Stimulated activated CD4-positive, alpha-beta T cell treated with anti-CD3 and anti-CD28 coated beads, Interleukin-2, amount 100 ng/mL, for 4 hours (primary cell): ENCODE data around the gene CARD9.

ENCODE experiments used
- DNase-seq: peaks from one replicate; pipeline ENCODE4 v3.0.0-alpha.2; 2020; ENCODE audit warnings: low read depth

CARD9 gene

DNA sequence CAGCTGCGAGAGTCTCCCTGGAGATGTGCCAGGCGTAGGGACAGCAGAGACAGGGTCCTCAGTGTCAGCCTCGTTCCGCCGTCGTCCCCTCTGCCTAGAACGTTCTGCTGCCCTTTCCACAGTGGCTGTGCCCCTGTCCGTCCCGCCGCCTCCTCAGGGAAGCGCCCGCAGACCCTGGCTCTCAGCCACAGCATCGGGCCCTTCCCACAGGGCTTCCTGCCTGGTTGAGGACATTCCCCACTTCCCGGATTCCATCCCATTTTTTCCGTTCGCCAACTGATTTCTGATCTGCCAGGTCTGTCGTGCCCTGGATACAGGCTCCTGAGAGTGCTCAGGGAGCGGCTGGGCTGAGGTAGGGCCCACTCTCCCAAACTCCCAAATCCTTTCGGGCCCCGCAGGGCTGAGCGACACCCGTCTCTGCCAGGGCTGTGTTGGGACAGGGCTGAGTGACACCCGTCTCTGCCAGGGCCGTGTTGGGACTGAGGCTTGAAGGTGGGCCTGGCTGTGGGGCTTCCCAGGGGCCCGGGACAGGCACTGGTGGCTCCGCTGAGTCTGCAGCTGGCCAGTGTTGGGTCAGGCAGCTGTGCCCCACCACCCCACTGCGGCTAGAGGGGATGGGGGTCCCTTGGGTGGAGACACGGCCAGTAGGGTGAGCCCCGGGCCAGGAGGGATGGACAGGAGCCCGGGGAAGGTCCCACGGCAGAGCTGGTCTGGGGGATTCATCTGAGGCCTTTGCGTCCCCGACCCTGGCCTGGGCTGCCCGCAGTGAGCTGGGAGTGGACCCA, 25.8 kb downstream of the CARD9 start:
- no peak for DNase-seq

DNA sequence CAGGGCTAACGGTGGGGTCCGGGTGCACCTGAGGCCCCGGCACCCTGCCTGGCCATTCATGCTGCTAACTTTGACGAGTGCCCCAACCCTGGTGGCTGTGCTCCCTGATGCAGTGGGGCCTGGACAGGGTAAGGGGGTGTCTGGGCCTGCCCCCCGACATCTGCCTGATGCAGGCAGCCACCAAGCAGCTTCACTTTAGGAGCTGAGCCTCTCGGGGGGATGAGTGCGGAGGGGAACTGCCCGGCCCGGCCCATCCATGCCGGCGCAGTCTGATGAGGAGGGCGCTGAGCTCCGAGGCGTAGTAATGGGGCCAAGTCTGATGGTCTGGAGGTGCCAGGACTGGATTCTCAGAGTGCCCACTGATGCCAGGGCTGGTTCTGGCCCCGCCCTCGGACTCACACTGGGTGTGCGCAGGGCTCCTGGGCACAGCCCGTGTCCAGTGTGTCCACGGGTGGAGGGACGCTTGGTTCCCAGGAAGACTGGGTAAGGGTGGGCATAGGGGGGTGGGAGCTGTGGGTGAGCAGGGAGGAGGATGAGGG, 26.5 kb downstream of the CARD9 start:
- no peak for DNase-seq

DNA sequence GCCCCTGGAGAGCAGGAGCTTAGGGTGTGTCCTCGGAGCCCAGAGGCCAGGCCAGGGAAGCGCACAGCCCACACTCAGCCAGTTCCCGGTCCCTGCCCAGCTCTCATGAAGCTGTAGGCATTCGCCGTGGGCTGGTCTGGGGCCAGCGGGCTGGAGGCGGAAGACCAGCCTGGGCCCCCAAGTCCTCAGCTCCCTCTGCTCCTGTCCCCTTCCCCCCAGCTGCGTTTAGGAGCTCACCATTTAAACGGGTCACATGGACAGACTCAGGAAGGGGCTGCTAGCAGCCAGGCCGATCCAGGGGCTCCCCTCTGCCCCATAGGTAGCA, 27.4 kb downstream of the CARD9 start:
- no peak for DNase-seq

DNA sequence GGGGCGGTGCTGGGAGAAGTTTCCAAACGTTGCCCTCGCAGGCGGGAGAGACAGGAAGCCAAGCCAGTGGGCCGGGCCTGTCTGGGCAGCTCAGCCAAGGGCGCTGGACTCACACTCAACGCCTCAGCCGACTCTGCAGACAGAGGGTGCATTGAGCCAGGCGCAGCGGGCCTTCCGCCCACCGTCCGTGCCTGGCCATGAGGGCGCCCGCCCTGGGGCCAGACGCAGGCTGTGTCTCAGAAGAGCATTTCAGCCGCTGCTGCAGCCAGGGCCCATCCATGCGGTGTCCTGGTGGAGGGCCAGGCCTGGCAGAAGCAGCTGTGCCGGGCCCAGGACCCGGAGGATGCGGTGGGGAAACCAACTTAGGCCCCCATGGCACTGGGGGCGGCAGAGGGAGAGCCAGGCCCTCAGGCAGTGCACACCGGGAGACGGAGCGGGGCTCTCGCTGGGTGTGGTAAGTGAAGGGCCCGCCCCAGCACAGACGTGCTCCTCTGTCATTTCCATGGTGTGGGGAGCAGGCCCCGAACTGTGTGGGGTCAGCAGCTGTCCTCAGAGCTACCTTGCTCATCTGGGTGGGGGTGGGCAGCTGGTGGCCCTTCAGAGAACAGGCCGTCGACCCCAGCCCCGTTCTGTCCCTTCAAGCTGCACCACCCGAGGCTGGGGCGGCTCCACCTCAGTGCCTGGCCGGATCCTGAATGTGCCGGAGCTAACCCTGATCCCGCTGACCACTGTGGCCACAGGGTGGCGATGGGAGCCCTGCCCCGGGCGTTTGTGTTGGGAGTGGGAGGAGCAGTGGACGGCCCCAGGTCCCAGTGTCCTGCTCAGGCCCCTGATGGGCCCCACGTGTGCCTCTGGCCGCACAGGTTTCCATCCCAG, 27.9 kb downstream of the CARD9 start:
- no peak for DNase-seq

DNA sequence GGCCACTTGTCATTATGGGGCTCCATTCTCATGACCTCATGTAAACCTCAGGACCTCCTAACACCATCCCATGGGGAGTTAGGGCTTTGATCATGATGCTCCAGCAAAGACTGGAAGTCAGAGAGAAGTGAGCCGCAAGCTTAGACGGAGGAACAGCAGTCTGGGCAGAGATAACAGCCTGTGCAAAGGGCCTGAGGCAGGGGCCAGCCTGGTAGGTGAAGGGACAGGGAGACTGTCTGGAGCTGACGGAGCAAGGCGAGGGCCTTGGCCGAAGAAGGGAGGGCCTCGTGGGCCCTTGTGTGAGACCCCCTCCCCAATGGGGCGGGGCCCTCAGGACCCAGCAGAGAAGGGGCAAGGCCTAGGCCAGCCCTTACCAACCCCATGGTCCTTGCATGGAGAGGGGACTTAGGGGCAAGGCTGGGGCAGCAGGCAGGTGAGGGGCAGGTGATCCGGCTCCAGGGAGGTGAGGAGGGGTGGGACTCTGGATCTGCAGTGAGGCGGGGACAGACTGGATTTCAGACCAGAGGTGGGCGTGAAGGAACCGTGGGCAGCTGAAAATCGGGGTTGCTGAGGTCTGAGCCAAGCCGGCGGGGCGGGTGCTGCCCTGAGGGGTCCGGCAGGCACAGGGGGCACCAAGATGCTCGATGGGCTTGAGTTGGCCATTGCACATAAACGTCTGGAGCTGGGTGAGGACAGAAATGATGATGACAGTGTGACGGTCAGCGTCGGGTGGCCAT, 28.8 kb downstream of the CARD9 start:
- DNase-seq = no peak

DNA sequence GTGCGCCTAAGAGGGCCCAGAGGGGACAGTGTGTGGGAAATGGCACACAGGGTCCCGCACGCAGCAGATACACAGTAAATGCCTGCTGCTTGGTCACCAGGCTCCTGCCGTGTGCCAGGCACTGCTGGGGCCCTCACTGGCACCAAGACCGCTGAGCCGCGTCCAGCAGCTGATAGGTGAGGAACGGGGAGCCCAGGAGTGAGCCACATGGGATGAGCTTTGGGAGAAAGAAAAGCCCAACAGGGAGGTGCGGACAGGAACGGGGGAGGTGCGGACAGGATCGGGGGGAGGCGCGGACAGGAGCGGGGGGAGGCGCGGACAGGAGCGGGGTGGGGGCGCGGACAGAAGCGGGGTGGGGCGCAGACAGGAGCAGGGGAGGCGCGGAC, 29.6 kb downstream of the CARD9 start:
- DNase-seq = no peak

DNA sequence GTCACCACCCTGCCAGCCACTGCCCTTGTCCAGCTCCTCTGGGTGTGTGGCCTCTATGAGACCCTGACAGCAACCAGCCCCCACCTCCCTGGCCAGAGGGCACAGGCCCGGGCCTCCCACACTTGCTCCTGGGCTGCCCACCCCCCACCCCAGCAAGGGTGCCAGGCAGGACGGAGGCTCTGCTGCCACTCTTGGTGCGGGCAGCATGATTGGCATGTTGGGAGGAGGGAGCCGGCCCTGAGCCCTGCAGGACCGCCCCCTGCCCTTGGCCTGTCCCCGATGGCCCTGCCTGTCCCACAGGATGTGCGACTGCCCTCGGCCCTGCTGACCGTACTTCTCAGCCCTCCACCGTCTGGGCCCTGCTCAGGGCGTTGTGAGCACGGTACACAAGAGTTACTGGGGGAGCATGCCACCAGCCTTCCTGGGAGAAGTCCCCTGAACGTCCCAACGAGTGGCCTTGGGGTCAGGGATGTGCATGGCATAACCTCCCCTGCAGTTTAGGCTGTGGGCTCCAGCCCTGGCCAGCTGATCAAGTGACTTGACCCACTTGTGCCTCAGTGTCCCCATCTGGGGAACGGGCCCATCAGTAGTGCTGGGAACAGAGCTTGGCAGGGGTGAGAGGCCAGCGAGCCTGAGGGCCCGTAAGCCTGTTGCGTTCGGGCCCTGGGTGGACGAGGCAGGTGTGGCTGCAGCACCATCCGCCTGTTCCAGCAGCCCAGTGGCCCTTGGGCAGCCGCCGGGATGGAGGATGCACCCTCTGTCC, 30.2 kb downstream of the CARD9 start:
- DNase-seq = no peak

DNA sequence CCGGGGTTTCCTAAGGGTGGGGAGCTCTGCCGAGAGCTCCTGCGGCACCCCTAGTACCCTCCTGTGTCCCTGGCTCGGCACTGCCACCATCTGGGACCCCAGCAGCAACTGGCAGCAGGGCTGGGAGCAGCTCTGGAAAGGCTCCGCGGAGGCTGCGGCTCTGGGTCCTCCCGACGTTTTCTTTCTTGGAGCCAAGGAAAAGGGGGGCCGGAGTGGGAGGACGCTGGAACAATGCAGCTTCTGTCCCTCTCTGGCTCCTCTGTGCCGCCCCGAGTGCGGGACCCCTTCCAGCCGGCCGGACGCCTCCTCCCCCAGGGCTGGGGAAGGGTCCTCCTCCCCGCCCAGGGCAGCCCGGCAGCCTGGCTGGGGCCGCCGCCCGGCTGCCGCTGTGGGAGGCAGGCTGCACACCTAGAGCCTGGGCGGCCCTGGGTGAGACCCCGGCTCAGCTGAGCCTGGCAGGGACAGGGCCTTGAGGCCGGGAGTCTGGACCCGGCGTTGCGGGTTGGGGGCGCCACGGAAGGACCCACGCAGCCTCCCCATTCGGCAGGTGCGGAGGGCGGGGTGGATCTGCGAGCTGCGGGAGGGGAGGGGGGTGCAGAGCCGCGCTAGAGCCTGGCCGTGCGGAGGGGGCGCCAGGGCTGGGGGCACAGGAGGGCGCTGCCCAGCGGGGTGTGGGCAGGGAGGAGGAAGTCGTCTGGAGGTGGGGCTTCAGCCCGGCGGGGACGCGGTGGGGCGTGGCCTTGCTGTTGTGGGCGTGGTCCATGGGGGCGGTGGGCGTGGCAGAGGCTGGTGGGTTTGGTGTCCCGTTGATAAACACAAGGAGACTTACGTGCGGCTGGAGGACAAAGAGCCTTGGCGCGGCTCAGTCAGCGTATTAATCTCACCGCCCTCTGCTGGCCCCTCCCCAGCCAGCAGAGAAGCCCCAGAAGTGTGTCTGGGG, 31.0 kb downstream of the CARD9 start:
- DNase-seq = peak; percentile 18

DNA sequence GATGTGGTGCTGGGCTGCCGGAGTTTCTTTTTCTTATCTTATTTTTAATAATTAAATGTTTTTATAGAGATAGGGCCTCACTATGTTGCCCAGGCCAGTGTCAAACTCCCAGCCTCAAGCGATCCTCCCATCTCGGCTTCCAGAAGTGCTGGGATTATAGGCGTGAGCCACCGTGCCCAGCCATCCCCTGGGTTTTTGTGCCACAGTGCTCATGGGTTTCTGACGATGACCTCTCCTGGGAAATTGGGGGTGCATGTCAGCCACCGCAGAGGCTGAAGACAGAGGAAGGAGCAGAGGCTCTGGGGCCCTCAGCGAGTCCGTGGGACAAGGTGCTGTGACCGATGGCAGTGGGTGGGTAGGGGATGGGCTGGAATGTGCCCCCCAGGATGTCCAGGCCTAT, 31.7 kb downstream of the CARD9 start:
- DNase-seq = no peak

DNA sequence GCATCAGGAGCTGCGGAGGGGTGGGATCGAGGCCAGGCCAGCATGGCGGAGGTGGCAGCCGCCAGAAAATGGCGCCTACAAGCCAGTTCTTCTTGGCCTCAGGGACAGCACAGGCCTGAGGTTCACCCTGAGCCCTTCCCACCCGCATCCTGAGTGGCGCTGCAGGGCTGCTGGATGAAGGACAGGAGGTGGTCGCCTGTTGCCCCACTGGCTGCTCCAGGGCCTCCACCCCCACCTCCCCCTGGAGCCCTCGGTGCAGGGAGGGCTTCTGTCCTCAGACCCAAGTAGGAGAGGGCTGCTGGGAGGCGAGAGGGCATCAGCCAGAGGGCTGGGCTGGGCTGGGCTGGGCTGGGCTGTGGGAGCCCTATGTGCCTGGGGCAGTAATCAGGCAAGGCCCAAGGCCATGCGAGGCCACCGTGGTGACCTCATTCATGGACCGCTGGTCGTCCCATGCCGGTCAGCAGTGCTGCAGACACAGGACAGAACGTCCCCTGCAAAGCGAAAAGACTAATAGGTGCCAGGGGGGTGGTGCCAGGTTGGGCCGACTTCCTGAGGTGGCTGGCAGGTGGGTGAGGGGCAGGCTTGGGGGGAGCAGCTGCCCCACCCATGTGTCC, 32.3 kb downstream of the CARD9 start:
- no peak for DNase-seq

DNA sequence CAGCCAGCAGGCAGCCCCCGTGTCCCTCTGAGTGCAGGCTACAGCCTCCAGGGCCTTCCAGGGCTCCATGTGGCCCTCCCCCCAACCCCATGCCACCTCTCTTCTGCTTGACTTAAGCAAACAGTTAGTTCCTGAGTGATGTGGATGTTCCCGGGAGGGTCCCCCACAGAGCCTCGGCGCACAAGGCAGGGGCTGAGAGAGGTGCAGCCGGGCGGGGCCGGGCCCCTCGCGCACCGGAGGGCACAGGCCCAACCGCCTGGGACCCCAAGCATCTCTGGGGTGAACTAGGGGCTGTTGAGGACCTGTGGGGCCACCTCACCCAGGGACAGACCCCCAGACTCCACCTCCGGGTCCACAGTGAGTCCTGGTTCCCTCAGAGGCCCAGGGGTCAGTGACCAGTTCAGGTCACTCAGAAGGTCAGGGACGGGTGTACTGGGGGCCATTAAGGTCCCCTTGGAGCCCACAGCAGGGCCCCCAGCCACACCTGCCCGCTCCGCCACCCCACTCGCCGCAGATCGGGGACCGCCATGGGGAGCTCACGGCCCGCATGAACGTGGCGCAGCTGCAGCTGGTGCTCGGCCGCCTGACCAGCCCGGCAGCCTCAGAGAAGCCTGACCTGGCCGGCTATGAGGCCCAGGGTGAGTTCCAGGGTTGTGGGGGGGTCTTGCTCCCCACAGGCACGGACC, 33.0 kb downstream of the CARD9 start:
- no peak for DNase-seq

DNA sequence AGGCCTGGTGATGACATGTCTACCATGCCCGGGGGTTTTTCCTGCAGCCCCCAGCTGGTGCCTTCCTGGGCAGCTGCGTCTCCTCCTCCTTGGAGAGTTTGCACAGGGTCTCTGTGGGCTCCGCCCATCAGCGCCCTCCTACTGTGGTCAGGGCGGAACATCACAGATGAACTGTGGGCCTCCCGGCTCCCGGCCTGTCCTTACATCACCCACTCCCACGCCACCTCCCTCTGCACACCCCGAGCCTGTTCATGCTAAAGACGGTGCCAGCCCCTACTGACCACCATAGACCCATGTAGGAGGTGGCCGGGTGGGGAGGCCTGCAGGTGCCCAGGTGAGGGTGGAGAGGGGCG, 33.5 kb downstream of the CARD9 start:
- DNase-seq = no peak

DNA sequence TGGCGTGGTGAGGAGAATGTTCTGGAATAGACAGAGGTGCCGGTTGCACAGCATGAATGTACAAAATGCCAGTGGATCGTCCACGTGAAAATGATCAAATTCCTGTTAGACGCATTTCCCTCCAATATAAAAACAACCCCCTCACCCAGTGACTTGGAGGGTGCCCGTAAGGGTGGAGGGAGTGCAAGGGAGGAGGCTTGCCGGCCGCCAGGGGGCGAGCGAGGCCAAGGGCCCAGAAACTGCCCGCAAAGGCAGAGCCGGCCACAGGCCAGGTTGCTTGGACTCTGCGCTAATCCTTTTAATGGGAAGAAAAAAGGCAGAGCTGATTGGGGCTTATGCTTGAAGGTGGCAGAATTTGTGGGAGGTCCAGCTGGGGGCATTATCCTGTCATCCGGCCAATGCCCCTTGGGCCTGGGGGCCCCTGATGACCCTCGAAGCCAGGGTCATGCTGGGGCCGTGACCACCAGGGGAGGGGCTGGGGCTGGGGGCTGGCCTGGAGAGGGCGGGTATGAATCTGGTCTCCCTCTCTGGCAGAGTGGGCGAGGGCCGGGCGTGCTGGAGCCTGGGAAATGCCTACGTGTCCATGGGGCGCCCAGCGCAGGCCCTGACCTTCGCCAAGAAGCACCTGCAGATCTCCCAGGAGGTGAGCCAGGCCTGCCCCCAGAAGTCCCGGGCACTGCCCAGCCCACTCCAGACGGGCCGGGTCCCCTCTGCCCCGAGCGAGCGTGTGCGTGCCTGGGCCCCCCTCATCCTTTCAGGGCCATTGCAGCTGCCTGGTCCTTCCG, 34.1 kb downstream of the CARD9 start:
- no peak for DNase-seq

DNA sequence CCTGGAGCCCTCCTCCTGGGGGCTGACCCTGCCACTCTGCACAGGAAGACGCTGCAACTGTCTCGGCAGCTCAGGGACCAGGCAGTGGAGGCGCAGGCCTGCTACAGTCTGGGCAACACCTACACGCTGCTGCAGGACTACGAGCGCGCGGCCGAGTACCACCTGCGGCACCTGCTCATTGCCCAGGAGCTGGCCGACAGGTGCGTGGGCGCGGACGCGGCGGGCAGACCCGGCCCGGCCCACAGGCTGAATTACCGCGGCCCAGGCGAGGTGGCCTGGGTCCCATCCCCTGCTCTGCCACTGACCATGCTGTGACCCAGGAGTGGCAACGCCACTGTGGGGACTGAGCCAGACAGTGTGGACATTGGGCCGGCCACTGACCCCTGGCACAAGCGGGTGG, 35.0 kb downstream of the CARD9 start:
- no peak for DNase-seq

DNA sequence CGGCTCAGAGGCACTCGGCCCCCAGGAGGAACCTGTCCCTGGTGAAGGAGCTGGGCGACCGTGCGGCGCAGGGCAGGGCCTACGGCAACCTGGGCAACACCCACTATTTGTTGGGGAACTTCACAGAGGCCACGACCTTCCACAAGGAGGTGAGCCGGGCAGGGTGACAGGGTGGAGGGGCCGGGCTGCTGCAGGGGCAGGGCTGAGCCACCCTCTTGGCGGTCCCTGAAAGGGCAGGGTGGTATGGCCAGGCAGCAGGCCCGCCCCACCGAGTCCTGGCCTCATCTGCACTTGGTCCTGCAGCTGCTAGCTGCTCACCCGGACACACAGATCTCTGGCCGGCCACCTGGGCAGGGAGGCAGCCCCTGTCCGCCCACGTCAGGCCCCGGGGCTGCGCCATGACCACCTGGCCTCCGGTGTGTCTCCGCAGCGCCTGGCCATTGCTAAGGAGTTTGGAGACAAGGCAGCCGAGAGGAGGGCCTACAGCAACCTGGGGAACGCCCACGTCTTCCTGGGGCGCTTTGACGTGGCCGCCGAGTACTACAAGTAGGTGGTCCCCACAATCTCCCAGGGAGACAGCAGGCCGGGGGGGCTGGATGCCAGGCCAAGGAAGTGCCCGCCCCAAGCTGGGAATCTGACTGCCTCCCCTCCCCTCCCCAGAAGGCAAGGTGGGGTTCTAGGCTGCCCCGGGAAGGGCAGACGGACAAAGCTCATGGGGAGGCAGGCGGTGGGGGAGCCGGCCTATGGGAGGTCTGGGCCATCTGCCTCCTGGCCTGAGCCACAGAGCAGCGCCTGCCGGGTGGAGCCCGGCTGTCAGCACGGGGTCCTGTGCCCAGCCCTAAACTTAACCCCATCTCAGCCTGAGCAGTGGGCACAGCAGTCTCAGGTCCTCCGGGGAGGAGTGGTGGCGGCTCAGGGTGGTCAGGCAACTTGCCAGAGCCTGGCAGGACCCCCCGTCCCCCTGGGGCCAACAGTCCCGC, 35.8 kb downstream of the CARD9 start:
- no peak for DNase-seq

DNA sequence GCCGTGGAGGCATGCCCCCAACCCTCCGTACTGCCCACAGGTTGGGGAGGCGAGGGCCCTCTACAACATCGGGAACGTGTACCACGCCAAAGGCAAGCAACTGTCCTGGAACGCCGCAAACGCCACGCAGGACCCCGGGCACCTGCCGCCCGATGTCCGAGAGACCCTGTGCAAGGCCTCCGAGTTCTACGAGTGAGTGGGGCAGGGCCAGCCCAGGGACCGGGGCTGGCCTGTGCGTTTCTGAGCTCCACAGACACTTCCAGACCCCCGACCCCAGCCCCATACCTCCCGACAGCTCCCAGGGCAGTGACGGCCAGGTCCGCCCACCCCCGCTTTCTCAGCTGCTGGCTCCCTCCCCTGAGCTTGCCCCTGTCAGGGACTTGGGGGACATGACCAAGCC, 36.6 kb downstream of the CARD9 start:
- no peak for DNase-seq

DNA sequence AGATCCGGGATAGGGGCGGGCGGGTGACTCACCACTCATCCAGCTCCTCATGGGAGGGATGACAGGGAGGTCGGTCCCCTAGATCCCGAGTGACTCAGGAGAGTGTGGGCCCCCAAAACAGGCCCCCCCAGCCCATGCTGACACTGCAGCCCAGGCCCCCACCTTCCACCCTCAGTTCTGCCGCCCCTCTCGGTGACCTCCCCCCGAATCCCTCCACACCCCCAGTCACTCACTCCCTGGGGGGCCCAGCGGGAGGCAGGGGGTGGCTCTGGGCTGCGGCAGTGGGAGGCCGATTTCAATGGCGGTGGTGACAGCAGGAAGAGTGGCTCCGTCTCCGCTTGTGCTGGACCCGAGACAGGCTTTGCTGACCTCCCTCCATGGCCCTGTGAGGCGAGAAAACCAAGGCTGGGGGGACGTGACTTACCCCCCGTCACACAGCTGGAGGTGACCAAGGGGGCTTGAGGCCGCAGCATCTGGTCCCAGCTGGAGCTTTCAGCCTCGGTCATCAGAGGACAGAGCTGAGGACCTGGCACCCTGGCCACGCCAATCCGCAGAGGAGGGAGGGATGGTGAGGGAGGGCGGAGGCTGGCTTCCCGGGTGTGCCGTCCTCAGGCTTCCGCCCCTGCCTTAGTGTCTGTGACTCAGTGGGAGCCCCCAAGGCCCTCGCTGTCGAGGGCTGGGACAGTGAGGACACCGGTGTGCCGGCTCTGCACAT, 37.2 kb downstream of the CARD9 start:
- DNase-seq = no peak
